Activated CD4-positive, alpha-beta T cell treated with anti-CD3 and anti-CD28 coated beads, Interleukin-2, amount 50 U/mL, for 16 hours (primary cell): Measurements from ENCODE around the gene IGSF3.
"Not testable (repeated sequence)": the region's sequence is repeated elsewhere in the genome, so short reads cannot be mapped to it uniquely, and the experiment has no call there.

Experiments
- DNase-seq: peaks from one replicate; pipeline ENCODE4 v3.0.0-alpha.2; 2020

IGSF3 gene

GRCh38 chr1:116658645-116659044 is 8.9 kb downstream of the IGSF3 start:
- not testable (repeated sequence) for DNase-seq

GRCh38 chr1:116657836-116658235 is 9.7 kb downstream of the IGSF3 start:
- not testable (repeated sequence) for DNase-seq

GRCh38 chr1:116654351-116654750 is 13.2 kb downstream of the IGSF3 start:
- no peak for DNase-seq

- DNase-seq: not testable (repeated sequence)
Observed at GRCh38 chr1:116652598-116652997, 14.9 kb downstream of the IGSF3 start.

- not testable (repeated sequence) for DNase-seq
Observed at GRCh38 chr1:116650781-116651180, 16.8 kb downstream of the IGSF3 start.

GRCh38 chr1:116649041-116649440 is 18.5 kb downstream of the IGSF3 start:
- not testable (repeated sequence) for DNase-seq

- DNase-seq: not testable (repeated sequence)
Observed at GRCh38 chr1:116648325-116648724, 19.2 kb downstream of the IGSF3 start.

- not testable (repeated sequence) for DNase-seq
Observed at GRCh38 chr1:116647186-116647585, 20.3 kb downstream of the IGSF3 start.

GRCh38 chr1:116646673-116647170 is 20.8 kb downstream of the IGSF3 start:
- DNase-seq: not testable (repeated sequence)

- DNase-seq: not testable (repeated sequence)
Observed at GRCh38 chr1:116645802-116646672, 21.5 kb downstream of the IGSF3 start.

GRCh38 chr1:116644993-116645392 is 22.5 kb downstream of the IGSF3 start:
- DNase-seq: not testable (repeated sequence)

GRCh38 chr1:116644096-116644495 is 23.4 kb downstream of the IGSF3 start:
- DNase-seq: not testable (repeated sequence)

GRCh38 chr1:116643281-116643751 is 24.2 kb downstream of the IGSF3 start:
- DNase-seq: not testable (repeated sequence)

GRCh38 chr1:116642311-116643280 is 24.9 kb downstream of the IGSF3 start:
- DNase-seq: not testable (repeated sequence)

GRCh38 chr1:116637583-116637982 is 29.9 kb downstream of the IGSF3 start:
- not testable (repeated sequence) for DNase-seq

GRCh38 chr1:116636584-116636983 is 30.9 kb downstream of the IGSF3 start:
- not testable (repeated sequence) for DNase-seq

GRCh38 chr1:116634386-116634785 is 33.1 kb downstream of the IGSF3 start:
- not testable (repeated sequence) for DNase-seq

GRCh38 chr1:116631996-116632925 is 35.3 kb downstream of the IGSF3 start:
- not testable (repeated sequence) for DNase-seq

GRCh38 chr1:116631554-116631953 is 36.0 kb downstream of the IGSF3 start:
- DNase-seq: not testable (repeated sequence)

- DNase-seq: not testable (repeated sequence)
Observed at GRCh38 chr1:116630057-116630456, 37.5 kb downstream of the IGSF3 start.

- DNase-seq: not testable (repeated sequence)
Observed at GRCh38 chr1:116629441-116629840, 38.1 kb downstream of the IGSF3 start.

- no peak for DNase-seq
Observed at GRCh38 chr1:116628448-116628847, 39.1 kb downstream of the IGSF3 start.
